ENCODE measurements around the gene FKBP9. TPM values are rescaled to one million over a fixed set of nuclear protein-coding genes. Genes with fewer than 3 reads are reported as not detected.

Gene FKBP9
- total RNA-seq, 1 experiment from 2014 or later, result 139 TPM

DNA sequence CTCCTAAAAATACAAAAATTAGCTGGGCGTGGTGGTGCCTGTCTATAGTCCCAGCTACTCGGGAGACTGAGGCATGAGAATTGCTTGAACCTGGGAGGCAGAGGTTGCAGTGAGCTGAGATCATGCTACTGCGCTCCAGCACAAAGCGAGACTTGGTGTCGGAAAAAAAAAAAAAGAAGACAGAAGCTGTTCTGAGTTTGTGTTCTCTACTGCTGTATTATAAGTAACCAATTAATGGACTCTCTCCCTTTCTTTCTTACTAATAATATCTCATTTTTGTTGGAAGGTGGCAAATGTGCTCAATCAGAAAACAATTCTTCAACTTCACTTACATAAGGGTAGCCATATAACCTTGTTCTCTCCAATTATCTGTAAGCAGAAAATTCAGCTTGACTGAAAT is 97.9 kb downstream of the FKBP9 start:
- CTCF ChIA-PET, result interaction anchor here (0.7 to 2.2 kb wide), 4 partner anchors 11 to 54 kb away, joined by 3 to 12 read pairs (median 4); partner anchors contain the start of gene RP9
- intact Hi-C loops (cut with micrococcal nuclease), result no loop called here
- peaks cover 19% of the 10 kb centered on the region for H3K4me1 Mint-ChIP-seq (ENCODE audit: insufficient read depth, unreplicated experiment)
- H3K27me3 Mint-ChIP-seq (ENCODE audit: insufficient read depth, unreplicated experiment), result no peaks in the 10 kb centered on the region
- H3K36me3 Mint-ChIP-seq (ENCODE audit: insufficient read depth, unreplicated experiment), result peaks cover 12% of the 10 kb centered on the region
- BruUV-seq (replicated peaks), result no TSS peak
- DNase-seq (ENCODE audit: unreplicated experiment), result no peak
- no peak overlapping the region for H3K27ac Mint-ChIP-seq (ENCODE audit: low read depth, unreplicated experiment)
- peaks cover 7% of the 10 kb centered on the region for H3K9me3 Mint-ChIP-seq (ENCODE audit: unreplicated experiment)
- TF ChIP-seq, protein P1, sequence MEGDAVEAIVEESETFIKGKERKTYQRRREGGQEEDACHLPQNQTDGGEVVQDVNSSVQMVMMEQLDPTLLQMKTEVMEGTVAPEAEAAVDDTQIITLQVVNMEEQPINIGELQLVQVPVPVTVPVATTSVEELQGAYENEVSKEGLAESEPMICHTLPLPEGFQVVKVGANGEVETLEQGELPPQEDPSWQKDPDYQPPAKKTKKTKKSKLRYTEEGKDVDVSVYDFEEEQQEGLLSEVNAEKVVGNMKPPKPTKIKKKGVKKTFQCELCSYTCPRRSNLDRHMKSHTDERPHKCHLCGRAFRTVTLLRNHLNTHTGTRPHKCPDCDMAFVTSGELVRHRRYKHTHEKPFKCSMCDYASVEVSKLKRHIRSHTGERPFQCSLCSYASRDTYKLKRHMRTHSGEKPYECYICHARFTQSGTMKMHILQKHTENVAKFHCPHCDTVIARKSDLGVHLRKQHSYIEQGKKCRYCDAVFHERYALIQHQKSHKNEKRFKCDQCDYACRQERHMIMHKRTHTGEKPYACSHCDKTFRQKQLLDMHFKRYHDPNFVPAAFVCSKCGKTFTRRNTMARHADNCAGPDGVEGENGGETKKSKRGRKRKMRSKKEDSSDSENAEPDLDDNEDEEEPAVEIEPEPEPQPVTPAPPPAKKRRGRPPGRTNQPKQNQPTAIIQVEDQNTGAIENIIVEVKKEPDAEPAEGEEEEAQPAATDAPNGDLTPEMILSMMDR (IDR thresholded peaks at IDR 0.05; ENCODE audit: unreplicated experiment), result no peak
- no peak overlapping the region for H3K4me3 Mint-ChIP-seq (ENCODE audit: unreplicated experiment)
- POLR2A ChIA-PET, result interaction anchor here (0.6 to 4.5 kb wide), 5 partner anchors 14 to 165 kb away, joined by 3 to 28 read pairs (median 4); no protein-coding TSS in a partner anchor

Other genes starting within 250 kb of the FKBP9 start
- 27.2 and 27.4 TPM in 2 replicates for gene KBTBD2, start 65.7 kb upstream of the FKBP9 start, total RNA-seq (2022)
- 35.4 and 49.5 TPM in 2 replicates for gene NT5C3A, start 105.3 kb downstream of the FKBP9 start, total RNA-seq (2022)
- gene RP9, start 152.0 kb downstream of the FKBP9 start, total RNA-seq (2022), result 29.1 and 32.1 TPM in 2 replicates
- 5.1 and 7.2 TPM in 2 replicates for gene BBS9, start 172.1 kb downstream of the FKBP9 start, total RNA-seq (2022)

Data from MCF 10A (cell line).